ENCODE data around the gene NSUN3.
A peak's percentile ranks its signal among the peaks of the same experiment; 100 is the strongest.
"Not testable (repeated sequence)": the region's sequence is repeated elsewhere in the genome, so short reads cannot be mapped to it uniquely, and the experiment has no call there.

The NSUN3 gene

GRCh38 chr3:94028093-94028837 is 34.6 kb upstream of the NSUN3 start, which contains the start of gene STX19:
Gene STX19 (minus strand): TSS chr3:94028597. CDS start chr3:94015269, 13,328 bp downstream.
- TF ChIP-seq, protein P1, sequence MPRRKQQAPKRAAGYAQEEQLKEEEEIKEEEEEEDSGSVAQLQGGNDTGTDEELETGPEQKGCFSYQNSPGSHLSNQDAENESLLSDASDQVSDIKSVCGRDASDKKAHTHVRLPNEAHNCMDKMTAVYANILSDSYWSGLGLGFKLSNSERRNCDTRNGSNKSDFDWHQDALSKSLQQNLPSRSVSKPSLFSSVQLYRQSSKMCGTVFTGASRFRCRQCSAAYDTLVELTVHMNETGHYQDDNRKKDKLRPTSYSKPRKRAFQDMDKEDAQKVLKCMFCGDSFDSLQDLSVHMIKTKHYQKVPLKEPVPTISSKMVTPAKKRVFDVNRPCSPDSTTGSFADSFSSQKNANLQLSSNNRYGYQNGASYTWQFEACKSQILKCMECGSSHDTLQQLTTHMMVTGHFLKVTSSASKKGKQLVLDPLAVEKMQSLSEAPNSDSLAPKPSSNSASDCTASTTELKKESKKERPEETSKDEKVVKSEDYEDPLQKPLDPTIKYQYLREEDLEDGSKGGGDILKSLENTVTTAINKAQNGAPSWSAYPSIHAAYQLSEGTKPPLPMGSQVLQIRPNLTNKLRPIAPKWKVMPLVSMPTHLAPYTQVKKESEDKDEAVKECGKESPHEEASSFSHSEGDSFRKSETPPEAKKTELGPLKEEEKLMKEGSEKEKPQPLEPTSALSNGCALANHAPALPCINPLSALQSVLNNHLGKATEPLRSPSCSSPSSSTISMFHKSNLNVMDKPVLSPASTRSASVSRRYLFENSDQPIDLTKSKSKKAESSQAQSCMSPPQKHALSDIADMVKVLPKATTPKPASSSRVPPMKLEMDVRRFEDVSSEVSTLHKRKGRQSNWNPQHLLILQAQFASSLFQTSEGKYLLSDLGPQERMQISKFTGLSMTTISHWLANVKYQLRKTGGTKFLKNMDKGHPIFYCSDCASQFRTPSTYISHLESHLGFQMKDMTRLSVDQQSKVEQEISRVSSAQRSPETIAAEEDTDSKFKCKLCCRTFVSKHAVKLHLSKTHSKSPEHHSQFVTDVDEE (CRISPR knock-in tag; IDR thresholded peaks at IDR 0.05): no peak
- no peak for TF ChIP-seq ZFP30 (CRISPR knock-in tag; IDR thresholded peaks at IDR 0.05)
- TF ChIP-seq RARB (CRISPR knock-in tag; IDR thresholded peaks at IDR 0.05): no peak

DNA sequence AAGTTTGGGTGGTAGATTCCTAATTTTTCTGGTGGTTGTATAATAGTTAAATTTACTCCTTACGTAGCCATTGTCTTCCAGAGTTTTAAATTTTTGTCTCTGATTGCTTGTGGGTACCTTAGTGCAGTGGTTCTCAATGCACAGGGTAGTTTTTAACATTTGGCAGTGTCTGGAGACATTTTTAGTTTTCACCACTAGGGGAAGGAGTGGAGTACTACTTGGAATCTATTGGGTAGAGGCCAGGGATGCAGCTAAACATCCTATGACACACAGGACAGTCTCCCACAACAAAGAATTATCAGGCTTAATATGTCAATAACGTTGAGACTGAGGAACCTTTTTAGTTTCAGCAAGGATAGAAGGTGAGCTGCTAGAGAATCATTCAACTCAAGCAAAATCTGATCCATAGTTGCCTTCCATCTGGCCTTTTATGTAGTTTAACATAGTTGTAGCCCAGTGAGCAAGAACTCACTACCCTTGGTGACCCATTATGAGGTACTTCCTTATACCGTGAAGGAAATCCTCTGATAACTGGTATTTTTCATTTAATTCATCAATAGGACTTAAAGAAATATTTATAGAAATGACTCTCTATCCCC is 25.9 kb upstream of the NSUN3 start:
- no peak for TF ChIP-seq ZNF565 (CRISPR knock-in tag; conservative IDR thresholded peaks at IDR 0.05; ENCODE audit: low read depth)
- TF ChIP-seq ISL1 (CRISPR knock-in tag; IDR thresholded peaks at IDR 0.05): no peak
- TF ChIP-seq CREB5 (CRISPR knock-in tag; IDR thresholded peaks at IDR 0.05; ENCODE audit: low read depth): no peak
- no peak for TF ChIP-seq ZNF70 (CRISPR knock-in tag; IDR thresholded peaks at IDR 0.05)
- TF ChIP-seq ZC3H10 (CRISPR knock-in tag; IDR thresholded peaks at IDR 0.05): no peak
- ATAC-seq: peak; percentile 89

More at GRCh38 chr3:94028093-94028837, 34.6 kb upstream of the NSUN3 start, which contains the start of gene STX19:
- no peak for ATAC-seq

GRCh38 chr3:94043285-94043684 is 19.6 kb upstream of the NSUN3 start:
- ATAC-seq: no peak
- no peak for TF ChIP-seq ZFP3 (CRISPR knock-in tag; IDR thresholded peaks at IDR 0.05)

DNA sequence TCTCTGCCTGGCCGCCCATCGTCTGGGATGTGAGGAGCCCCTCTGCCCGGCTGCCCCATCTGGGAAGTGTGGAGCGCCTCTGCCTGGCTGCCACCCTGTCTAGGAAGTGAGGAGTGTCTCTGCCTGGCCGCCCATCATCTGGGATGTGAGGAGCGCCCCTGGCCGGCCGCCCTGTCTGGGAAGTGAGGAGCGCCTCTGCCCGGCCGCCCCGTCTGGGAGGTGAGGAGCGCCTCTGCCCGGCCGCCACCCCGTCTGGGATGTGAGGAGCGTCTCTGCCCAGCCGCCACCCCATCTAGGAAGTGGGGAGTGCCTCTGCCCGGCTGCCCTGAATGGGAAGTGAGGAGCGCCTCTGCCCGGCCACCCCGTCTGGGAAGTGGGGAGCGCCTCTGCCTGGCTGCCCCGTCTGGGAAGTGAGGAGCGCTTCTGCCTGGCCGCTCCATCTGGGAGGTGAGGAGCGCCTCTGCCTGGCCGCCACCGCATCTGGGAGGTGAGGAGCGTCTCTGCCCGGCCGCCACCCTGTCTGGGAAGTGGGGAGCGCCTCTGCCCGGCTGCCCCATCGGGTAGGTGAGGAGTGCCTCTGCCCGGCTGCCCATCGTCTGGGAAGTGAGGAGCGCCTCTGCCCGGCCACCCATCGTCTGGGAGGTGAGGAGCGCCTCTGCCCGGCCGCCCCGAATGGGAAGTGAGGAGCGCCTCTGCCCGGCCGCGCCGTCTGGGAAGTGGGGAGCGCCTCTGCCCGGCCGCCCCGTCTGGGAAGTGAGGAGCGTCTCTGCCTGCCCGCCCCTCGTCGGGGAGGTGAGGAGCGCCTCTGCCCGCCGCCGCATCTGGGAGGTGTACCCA is 18.5 kb upstream of the NSUN3 start:
- not testable (repeated sequence) for ATAC-seq

DNA sequence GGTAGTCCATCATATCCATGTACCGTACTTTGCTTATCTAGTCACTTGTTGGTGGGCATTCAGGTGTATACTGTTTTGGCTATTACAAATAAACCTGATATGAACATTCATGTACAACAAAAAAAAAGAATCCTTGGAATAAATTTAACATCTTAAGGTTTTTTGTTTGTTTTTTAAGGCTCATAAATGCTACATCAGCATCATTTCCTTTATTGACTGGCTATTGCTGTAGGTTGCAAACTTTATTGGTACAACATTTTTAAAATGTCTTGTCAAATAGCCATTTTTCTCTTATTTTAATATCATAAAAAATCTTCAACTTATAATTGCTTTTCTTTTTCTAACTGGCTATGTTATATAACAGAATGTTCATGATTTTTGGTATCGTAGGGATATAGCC is 16.3 kb upstream of the NSUN3 start:
- ATAC-seq: no peak
- TF ChIP-seq, protein P1 (CRISPR knock-in tag; IDR thresholded peaks at IDR 0.05): no peak
- TF ChIP-seq PATZ1 (CRISPR knock-in tag; IDR thresholded peaks at IDR 0.05; ENCODE audit: borderline replicate concordance): no peak
- TF ChIP-seq SNAI2 (CRISPR knock-in tag; IDR thresholded peaks at IDR 0.05): no peak

DNA sequence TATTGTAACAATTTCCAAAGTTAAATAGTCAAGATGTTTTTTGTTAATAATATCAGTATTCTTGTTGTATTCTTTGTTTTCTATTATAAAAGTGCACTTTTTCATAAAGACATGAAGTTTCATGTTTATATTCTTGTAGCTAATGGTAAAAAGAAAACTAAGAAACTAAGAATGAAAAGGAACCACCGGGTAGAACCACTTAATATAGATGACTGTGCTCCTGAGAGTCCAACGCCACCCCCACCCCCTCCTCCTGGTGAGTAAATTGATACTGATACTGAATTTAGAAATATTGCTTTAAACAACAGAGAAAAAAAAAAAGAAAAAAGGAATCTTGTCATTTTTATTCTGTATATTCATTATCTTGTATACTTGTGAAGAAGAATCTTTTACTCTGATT is 13.6 kb upstream of the NSUN3 start:
- no peak for ATAC-seq
- no peak for TF ChIP-seq ESRRG (CRISPR knock-in tag; IDR thresholded peaks at IDR 0.05)
- no peak for TF ChIP-seq ISL1 (CRISPR knock-in tag; IDR thresholded peaks at IDR 0.05)
- TF ChIP-seq CSRNP3 (CRISPR knock-in tag; IDR thresholded peaks at IDR 0.05): no peak
- TF ChIP-seq PPARA (CRISPR knock-in tag; IDR thresholded peaks at IDR 0.05; ENCODE audit: borderline replicate concordance): no peak
- TF ChIP-seq OSR1 (CRISPR knock-in tag; IDR thresholded peaks at IDR 0.05): no peak
- TF ChIP-seq ZFP30 (CRISPR knock-in tag; IDR thresholded peaks at IDR 0.05): no peak
- TF ChIP-seq SNAI2 (CRISPR knock-in tag; IDR thresholded peaks at IDR 0.05): no peak
- no peak for TF ChIP-seq CSDC2 (CRISPR knock-in tag; IDR thresholded peaks at IDR 0.05)
- no peak for TF ChIP-seq ZFP3 (CRISPR knock-in tag; IDR thresholded peaks at IDR 0.05)
- no peak for TF ChIP-seq ZNF70 (CRISPR knock-in tag; IDR thresholded peaks at IDR 0.05)
- no peak for TF ChIP-seq ARNTL (CRISPR knock-in tag; IDR thresholded peaks at IDR 0.05; ENCODE audit: borderline replicate concordance, low read depth)
- TF ChIP-seq RARB (CRISPR knock-in tag; IDR thresholded peaks at IDR 0.05): no peak
- no peak for TF ChIP-seq ZC3H10 (CRISPR knock-in tag; IDR thresholded peaks at IDR 0.05)
- no peak for TF ChIP-seq ZNF565 (CRISPR knock-in tag; conservative IDR thresholded peaks at IDR 0.05; ENCODE audit: low read depth)
- TF ChIP-seq ZNF8 (CRISPR knock-in tag; IDR thresholded peaks at IDR 0.05): no peak
- no peak for TF ChIP-seq GLIS3 (CRISPR knock-in tag; IDR thresholded peaks at IDR 0.05)
